Activated gamma-delta T cell (primary cell): ENCODE results near the gene RIN2.

Source experiments
- DNase-seq: peaks from one replicate; lab custom pipeline; 2025; lab: John Stamatoyannopoulos, UW

RIN2 gene

DNA sequence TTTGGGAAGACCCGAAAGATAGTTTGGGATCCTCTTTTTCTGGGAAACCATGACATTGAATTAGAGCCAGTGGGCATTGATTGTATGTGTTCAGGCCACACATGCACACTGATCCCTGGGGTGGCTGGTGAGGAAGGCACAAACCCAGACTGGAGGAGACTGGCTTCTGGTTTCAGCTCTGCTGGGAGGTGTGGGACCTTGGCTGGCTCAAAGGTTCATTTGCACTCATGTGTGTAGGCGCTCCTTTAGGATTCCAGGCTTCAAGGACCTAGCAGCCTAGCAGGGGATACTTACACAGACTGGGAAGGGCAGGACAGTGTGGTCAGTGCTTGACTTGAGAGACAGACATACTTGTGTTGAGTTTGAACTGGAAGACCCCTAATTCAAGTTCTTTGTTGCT is 7.2 kb downstream of the RIN2 start:
- DNase-seq, result no peak

DNA sequence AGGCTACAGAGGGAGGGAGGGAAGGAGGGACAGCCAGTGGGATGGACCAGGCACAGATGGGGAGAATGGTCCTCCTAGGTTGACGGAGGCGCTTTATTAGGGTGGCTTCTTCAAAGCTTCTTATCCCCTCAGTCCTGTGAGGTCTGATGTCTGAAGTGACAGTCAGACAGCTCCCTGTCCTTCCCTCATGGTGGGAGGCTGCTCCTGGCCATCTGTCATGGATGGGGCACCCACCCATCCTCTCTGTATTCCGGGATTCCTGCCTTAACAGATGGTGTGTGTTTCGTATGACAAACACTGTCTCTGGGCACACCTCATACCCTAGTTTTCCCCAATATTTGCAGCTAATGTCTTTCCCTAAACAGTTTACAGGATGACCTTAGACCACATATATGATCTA is 7.9 kb downstream of the RIN2 start:
- DNase-seq, result no peak

GRCh38 chr20:19767070-19767469 is 9.0 kb downstream of the RIN2 start:
- no peak for DNase-seq

GRCh38 chr20:19768325-19768842 is 10.3 kb downstream of the RIN2 start:
- DNase-seq, result no peak

GRCh38 chr20:19769507-19769906 is 11.4 kb downstream of the RIN2 start:
- no peak for DNase-seq

GRCh38 chr20:19770375-19770774 is 12.3 kb downstream of the RIN2 start:
- DNase-seq, result no peak

- DNase-seq, result no peak
Observed at GRCh38 chr20:19771031-19771430, 13.0 kb downstream of the RIN2 start.

DNA sequence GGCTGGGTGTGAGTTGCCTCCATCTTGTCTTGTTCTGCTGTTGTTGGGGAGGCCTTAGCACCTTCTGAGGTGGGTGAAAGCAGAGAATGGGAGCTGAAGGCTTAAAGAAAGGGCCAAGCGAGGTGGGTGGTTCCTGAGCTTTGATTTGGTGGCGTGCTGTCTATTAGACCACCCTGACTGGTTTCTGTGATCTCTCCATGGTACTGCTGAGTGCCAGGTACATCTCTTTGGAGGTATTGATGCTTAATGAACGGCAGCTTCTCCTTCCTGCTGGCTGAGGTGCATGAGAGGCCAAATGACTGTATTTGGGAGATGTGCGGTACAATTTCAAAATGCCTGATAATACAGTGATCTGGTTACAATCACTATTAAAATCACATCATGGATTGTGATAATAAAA is 15.4 kb downstream of the RIN2 start:
- DNase-seq, result no peak

- no peak for DNase-seq
Observed at GRCh38 chr20:19774135-19774933, 16.3 kb downstream of the RIN2 start.

DNA sequence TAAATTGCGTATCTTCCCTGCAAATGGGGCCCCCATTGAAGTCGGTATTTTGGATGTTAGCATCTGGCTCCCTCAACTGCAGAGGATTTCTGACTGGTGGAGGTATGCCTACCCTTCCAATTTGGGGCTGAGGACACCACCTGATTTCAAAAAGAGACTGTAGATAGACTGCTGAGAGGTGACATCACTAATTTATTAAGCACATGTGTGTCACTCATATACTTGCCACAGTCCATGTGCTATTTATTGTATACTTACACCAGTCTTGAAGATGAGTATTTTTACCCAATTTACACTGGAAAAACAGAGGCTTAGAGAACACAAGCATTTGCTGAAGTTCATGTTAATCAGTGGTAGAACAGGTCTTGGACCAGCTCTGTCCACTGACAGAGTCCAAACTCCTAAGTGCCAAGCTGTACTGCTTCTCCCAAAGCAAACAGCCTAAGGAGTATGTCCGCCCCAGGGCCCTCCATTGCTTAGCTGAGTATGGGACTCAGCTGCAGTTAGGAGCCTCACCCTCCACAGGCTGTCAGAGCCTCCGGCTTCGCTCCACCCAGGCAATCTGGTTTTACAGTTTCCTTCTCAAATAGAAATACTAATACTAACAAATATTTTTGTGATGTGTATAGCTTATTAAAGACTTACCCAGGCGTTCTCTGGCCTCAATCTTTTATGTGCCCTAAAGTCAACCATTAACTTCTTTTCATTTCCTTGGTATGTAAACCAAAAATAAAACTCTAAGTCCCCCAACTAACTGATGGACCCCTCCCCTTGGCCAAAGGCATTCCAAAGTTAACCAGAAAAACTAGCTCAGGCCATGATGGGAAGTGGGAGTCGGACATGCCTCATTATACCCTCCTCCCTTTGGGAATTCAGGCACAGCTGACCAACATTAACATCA is 17.5 kb downstream of the RIN2 start:
- no peak for DNase-seq

DNA sequence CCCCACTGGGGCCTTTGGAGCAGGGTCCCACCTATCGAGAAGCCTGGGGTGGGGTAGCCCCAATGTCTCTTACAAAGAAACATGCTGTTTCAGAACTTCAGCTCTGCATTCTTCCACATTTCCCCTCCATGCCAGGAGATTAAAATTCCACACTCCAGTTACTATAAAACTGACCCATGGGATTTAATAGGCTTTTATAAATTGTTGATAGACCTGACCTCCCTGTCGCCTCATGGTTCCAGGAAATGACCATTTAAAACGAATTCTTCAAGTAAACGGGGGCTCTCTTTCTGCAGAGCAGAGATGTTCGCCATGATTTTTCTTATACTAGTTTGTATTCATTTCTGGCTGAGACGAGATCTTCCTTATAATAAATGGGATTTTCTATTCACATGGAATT is 19.3 kb downstream of the RIN2 start:
- no peak for DNase-seq

GRCh38 chr20:19777981-19778380 is 19.9 kb downstream of the RIN2 start:
- DNase-seq, result no peak

DNA sequence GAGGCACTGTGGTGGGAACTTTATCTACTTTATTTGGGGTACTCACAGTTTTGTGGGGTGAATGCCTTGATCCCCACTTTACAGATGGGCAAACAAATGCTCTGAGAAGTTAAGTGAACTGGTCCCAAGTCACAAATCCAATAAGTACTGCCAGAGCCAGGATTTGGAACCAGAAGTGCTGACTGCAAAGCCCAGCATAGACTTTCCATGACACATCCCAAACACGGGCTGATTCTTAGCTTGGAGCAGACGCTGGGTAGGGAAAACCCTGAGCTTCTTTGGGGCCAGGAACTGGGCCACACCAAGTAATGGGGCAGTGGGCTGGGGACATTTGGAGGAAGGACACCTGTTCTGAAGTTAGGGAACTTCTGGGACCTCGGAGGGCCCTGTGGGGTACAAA is 20.3 kb downstream of the RIN2 start:
- no peak for DNase-seq

DNA sequence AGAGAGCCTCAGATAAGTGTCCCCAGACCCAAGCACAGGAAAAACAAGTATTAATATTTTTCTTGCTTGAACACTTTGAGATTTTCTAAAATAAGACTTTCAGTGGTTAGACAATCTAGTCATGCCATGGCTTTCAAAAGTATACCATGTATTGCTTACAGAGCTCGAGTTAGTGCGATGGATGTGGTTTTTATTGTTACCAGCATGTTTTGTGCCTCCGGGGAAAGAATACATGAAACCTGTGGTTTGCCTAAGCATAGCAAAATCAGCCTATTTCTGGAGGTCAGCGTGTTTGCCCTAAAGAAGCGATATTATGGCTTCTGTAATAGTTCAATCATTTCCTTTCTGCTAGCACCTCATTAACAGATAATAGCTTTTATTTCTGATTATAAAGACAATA is 21.6 kb downstream of the RIN2 start:
- DNase-seq, result no peak

- no peak for DNase-seq
Observed at GRCh38 chr20:19780261-19780660, 22.2 kb downstream of the RIN2 start.

DNA sequence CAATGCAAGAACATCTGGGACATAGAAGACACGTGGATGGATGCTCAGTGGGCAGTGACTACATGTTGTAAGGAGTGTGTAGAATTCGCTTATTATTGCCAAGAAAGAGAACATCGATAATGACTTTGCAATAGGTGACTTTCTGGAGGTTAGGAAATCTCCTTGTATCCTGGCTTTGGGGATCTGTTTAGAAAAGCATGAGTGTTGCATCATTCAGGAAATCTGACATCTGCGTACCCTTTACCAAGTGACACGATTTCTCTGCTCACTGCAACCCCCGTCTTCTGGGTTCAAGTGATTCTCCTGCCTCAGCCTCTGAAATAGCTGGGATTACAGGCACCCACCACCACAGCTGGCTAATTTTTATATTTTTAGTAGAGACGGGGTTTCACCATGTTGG is 23.2 kb downstream of the RIN2 start:
- no peak for DNase-seq

DNA sequence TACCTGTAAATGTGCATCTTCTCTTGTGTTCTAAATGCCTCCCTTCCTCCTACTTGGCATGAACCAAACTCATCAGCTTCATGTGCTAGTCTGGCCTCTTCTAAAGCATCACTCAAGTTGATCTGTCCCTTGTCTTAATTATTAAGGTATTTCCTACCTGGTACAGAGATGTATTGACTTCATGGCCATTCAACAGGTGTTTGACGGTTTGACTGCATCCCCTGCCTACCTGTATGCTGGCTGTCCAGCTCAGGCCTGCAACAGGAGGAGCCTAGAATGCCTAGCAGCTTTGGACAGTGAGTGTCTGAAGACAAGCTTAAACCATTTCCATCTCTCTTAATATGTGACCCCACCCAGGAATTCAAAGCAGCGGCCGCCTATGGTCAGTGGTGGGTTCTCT is 24.6 kb downstream of the RIN2 start:
- DNase-seq, result no peak

- DNase-seq, result no peak
Observed at GRCh38 chr20:19783966-19784401, 25.9 kb downstream of the RIN2 start.

GRCh38 chr20:19784511-19785172 is 26.6 kb downstream of the RIN2 start:
- DNase-seq, result no peak

DNA sequence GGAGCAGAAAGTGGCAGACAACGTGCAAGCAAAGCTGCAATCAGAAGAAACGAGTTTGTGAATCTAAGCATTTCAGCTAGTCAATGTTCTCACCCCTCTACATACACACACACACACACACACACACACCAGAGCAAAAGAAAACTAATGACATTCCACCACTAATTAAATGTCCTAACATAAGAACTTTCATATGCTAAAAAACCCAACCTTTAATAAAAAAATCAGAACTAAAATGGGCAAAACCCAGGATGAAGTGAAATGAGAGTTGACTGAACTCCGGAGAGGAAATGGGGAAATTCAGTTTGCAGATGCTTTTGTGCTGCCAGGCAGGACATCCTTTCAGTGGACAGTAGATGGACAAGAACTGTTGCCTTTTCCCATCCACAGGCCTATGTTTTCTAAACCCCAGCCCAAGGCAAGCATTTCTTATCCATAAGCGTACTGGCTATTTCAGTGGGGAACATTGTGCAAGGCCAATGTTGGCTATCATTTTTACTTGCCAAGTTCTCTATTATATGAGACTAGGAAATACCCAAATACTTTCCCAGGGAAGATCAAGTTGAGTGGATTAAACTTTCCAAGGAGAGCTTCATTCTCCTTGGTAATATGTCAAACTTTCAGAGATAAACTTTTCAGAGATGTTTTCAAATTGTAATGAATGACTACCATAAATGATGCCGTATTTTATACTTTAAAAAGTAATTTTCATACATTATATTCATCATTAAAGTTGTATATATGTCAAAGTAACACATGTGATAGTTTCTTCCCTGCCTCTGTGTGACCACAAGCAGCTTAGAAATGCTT is 27.3 kb downstream of the RIN2 start:
- DNase-seq, result no peak

GRCh38 chr20:19785983-19786285 is 27.9 kb downstream of the RIN2 start:
- no peak for DNase-seq

DNA sequence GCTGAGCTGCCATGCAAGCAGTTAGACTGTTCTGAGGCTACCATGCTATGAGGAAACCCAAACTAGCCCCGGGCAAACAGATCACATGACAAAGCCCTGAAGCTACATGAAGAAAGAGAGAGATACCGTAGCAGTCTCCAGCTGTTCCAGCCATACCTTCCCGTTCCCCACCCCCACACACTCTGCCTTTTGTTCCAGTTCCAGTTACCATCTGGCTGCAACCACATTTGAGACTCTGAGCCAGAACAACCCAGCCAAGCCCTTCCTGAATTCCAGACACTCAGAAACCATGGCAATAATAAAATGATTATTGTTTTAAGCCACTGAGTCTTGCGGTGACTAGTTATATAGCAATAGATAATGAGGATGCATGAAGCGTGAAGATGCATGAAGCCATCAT is 28.3 kb downstream of the RIN2 start:
- DNase-seq, result no peak
